Daoy (cell line): ENCODE data around the gene BCAR3. TPM values are rescaled to one million over a fixed set of nuclear protein-coding genes. Genes with fewer than 3 reads are reported as not detected.
A peak's percentile ranks its signal among the peaks of the same experiment; 100 is the strongest.
"Not testable (repeated sequence)": the region's sequence is repeated elsewhere in the genome, so short reads cannot be mapped to it uniquely, and the experiment has no call there.

Source experiments
- DNase-seq: peaks from one replicate; pipeline ENCODE4 v3.0.0-alpha.2; 2015; ENCODE audit warnings: low read depth
- total RNA-seq: library from RNA; depleted of rRNA; stranded (reverse); fragments of >200 nt; shearing (Covaris generic); gene quantifications from 2 replicates; pipeline ENCODE4 v1.2.3, GENCODE V29; 2014

Gene BCAR3
- total RNA-seq, 1 experiment from 2014 or later, result 70.5 TPM

- DNase-seq, result no peak
Observed at GRCh38 chr1:93597709-93598108, 83.9 kb downstream of the BCAR3 start.

DNA sequence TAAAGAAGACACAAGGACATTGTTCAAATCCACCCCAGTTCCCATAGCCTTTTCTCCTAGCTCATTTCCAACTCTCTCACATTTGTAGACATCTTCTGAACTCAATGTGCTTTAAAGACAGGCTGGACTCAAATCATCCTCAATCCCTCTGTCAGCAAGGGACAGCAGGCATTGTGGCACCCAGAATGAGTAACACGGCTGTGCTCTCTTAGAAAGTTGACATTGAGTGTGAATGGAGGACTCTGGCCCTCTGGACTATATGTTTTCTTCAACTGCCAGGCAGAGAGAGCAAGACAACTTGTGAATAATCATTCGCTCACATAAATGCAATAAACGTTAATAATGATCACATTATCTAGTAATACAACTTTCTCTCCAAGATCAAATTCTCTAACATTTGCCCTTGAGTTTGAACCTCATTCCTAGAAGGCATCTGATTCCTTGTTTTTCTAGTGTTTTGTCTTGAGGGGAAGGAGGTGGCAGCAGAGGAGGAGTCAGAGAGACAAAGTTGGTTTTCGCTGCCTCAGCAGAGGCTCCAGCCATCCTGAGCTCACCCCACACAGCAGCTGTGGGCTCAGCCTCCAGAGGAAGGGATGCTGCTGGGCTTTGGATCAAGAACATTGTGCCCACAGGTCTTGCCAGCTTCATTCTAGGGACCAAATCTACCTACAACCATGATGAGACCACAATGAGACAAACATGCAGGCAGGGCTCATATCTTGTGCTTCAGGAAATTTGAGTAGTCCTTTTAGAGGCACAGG, 85.1 kb downstream of the BCAR3 start:
- DNase-seq, result no peak

DNA sequence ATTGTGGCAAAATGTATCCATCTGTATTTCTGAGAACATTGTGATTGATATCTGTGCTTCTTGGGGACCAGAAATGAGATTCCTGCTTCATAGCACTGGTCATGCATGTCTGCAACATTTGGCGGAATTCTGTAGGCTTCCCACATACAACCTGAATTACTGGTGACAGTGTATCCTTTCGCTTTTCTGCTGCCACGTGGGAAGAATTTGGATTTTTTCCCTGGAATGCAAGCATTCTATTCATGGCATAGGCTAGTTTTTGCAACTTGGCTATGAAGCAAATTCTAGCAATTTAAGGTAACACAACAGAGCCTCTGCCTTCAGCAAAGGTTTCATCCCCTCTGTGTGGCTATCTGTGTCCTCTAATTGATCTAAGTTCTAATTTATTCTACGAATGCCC, 85.9 kb downstream of the BCAR3 start:
- no peak for DNase-seq

- DNase-seq, result no peak
Observed at GRCh38 chr1:93595266-93595665, 86.4 kb downstream of the BCAR3 start.

GRCh38 chr1:93594603-93594880, 87.1 kb downstream of the BCAR3 start:
- DNase-seq, result no peak

GRCh38 chr1:93593854-93594602, 87.6 kb downstream of the BCAR3 start:
- DNase-seq, result no peak

- no peak for DNase-seq
Observed at GRCh38 chr1:93592551-93592949, 89.1 kb downstream of the BCAR3 start.

GRCh38 chr1:93591676-93592550, 89.7 kb downstream of the BCAR3 start:
- peak; percentile 86 for DNase-seq

DNA sequence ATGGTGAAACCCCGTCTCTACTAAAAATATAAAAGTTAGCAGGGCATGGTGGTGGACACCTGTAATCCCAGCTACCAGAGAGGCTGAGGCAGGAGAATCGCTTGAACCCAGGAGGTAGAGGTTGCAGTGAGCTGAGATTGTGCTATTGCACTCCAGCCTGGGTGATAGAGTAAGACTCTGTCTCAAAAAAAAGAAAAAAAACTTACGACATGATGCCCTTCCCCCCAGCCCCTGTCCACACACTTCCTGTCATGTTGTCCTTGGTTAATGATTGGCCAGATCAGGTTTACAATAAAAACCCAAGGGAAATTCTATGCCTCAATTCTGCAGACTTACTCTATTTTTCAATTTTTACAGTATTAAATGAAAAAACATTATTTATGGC, 90.4 kb downstream of the BCAR3 start:
- not testable (repeated sequence) for DNase-seq

- no peak for DNase-seq
Observed at GRCh38 chr1:93588955-93589354, 92.7 kb downstream of the BCAR3 start.

GRCh38 chr1:93588206-93588605, 93.4 kb downstream of the BCAR3 start:
- DNase-seq, result no peak

GRCh38 chr1:93587354-93587753, 94.3 kb downstream of the BCAR3 start:
- no peak for DNase-seq

GRCh38 chr1:93585059-93585966, 96.3 kb downstream of the BCAR3 start:
- DNase-seq, result no peak

- no peak for DNase-seq
Observed at GRCh38 chr1:93584261-93585003, 97.2 kb downstream of the BCAR3 start.

GRCh38 chr1:93581917-93582850, 99.5 kb downstream of the BCAR3 start:
- DNase-seq, result no peak

- peak; percentile 35 for DNase-seq
Observed at GRCh38 chr1:93579891-93580290, 101.7 kb downstream of the BCAR3 start.

GRCh38 chr1:93578911-93579825, 102.5 kb downstream of the BCAR3 start:
- DNase-seq, result no peak

DNA sequence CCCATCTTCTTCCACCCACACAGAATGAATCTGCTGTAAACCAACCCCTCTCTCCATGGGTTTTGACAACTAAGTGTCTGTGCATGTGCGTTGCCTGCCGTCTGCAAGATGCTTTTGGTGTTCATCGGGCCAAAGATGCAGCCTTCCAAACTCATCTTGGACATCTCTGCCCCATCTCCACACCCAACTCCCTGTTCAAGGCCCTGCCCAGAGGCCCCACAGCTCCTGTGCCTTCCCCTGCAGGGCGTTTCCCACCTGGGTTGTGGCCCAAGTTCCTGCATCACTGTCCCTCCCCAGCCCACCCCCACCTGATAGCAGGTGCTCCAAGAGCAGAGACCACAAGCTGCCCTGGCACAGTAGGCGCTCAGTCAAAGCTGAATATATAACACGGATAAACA, 103.2 kb downstream of the BCAR3 start:
- DNase-seq, result no peak
